HG02885 (cell line): ENCODE data around the gene RASAL1.
A peak's percentile ranks its signal among the peaks of the same experiment; 100 is the strongest.

ENCODE experiments used
- ATAC-seq: cut with Tn5 transposase; IDR thresholded peaks from one replicate; pipeline ENCODE4 v1.9.1; 2021; ENCODE audit warnings: mild to moderate bottlenecking; ENCODE audit not compliant: unreplicated experiment, poor library complexity

Gene RASAL1

GRCh38 chr12:113081873-113082272, 53.7 kb downstream of the RASAL1 start:
- ATAC-seq, result no peak

- ATAC-seq, result no peak
These were observed 57.7 kb downstream of the RASAL1 start for GRCh38 chr12:113077859-113078255.

- ATAC-seq, result no peak
These were observed 58.3 kb downstream of the RASAL1 start for GRCh38 chr12:113077057-113077858.

GRCh38 chr12:113075137-113075683, 60.4 kb downstream of the RASAL1 start:
- ATAC-seq, result peak; percentile 94

GRCh38 chr12:113073586-113073985, 62.0 kb downstream of the RASAL1 start:
- ATAC-seq, result no peak

- no peak for ATAC-seq
These were observed 63.4 kb downstream of the RASAL1 start for GRCh38 chr12:113072136-113072535.

- ATAC-seq, result no peak
These were observed 64.1 kb downstream of the RASAL1 start for GRCh38 chr12:113071135-113072112.

GRCh38 chr12:113070117-113070906, 65.2 kb downstream of the RASAL1 start:
- ATAC-seq, result peak; percentile 54

- ATAC-seq, result no peak
These were observed 65.8 kb downstream of the RASAL1 start for GRCh38 chr12:113069751-113070116.

GRCh38 chr12:113069149-113069548, 66.4 kb downstream of the RASAL1 start:
- no peak for ATAC-seq

GRCh38 chr12:113067987-113068935, 67.3 kb downstream of the RASAL1 start:
- no peak for ATAC-seq

- no peak for ATAC-seq
These were observed 68.7 kb downstream of the RASAL1 start for GRCh38 chr12:113066813-113067400.

GRCh38 chr12:113065126-113066007, 70.2 kb downstream of the RASAL1 start:
- ATAC-seq, result no peak

- ATAC-seq, result no peak
These were observed 71.0 kb downstream of the RASAL1 start for GRCh38 chr12:113064395-113065125.

- no peak for ATAC-seq
These were observed 71.9 kb downstream of the RASAL1 start for GRCh38 chr12:113063396-113064350.
